ENCODE measurements around the gene UBE4B.
"Not testable (repeated sequence)": the region's sequence is repeated elsewhere in the genome, so short reads cannot be mapped to it uniquely, and the experiment has no call there.

The UBE4B gene

DNA sequence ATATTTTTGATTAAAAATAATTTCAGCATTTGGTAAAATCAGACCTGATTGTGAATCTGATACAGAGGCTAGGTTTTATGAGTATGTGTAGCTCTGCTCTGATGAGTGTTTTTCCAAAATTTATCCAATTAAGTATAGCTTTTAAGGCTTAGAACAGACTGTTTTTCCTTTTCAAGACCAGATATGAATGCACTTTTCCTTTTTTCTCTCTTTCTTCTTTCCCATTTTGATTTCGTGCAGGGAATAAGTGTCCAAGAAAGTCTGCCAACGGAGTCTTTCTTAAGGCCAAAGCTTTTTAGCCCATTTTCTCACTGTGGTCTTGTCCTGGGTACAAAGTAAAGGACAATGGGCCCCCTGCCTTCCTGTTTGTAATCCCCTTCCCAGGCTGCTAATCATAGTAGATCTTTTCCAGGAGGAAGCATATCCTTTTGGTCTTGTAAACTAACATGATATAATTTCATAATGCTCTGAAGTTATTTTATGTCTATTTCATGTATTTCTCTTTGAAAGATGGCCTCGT lies 180.5 kb downstream of the UBE4B start:
- no peak for DNase-seq

GRCh38 chr1:10216090-10216749 lies 183.5 kb downstream of the UBE4B start:
- no peak for DNase-seq

DNA sequence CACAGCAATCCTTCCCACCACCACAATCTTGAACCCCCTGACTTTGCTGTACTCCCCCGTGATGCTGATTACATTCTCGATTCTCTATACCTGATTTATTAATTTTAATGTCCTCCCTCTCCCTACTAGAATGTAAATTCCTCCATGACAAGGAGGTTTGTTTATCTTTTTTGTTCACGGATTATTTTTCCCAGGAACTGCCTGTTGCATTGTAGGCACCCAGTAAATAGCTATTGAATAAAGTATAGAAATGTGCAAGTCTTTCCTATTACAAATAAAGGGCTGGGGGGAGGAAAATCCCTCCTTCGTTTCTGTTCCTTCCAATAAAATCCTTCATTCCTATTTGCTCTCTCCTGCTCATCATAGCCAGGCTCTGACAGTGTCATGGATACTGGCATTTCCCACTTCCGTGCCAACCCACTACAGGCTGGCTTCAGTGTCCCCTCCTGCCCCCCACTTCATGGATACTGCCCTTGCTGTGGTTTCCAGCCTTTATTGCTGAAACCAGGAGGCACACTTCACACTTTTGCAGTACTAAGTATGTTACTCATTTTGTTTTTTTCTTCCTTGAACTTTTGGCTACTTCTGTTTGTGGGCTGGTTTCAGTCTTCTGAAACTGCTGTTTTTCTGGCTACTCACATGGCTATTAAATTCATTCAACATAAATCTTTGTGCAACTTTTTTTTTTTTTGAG lies 185.1 kb downstream of the UBE4B start:
- no peak for DNase-seq

- DNase-seq = no peak
Measured at GRCh38 chr1:10220200-10220599, 187.4 kb downstream of the UBE4B start.

DNA sequence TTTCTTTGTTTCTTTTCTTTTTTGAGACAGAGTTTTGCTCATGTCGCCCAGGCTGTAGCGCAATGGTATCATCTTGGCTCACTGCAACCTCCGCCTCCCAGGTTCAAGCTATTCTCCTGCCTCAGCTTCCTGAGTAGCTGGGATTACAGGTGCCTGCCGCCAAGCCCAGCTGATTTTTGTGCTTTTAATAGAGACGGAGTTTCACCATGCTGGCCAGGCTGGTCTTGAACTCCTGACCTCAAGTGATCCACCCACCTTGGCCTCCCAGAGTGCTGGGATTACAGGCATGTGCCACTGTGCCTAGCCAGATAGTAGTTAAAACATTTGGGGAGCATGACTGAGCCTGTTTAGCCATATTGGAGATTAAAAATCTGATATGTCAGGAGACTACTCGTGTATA lies 187.9 kb downstream of the UBE4B start:
- not testable (repeated sequence) for DNase-seq

DNA sequence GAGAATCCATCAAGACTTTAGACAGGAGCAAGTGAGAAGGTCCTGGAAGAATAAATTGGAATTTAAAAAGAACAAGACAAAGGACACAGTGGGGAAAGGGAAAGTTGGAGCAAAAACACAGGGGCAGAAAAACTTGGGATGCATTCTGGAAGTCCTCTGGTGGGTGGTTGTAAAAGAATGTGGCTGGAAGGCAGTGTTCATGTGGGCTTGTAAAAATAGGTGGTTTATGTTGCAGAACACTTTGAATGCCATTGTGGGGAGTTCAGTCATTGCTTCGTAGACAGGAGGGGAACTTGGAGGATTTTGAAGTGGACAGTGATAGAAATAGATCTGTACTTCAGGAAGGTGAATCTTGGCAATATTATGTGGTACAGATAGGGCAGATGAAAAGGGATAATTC lies 192.8 kb downstream of the UBE4B start:
- DNase-seq = no peak

GRCh38 chr1:10228528-10228927 lies 195.8 kb downstream of the UBE4B start:
- no peak for DNase-seq

DNA sequence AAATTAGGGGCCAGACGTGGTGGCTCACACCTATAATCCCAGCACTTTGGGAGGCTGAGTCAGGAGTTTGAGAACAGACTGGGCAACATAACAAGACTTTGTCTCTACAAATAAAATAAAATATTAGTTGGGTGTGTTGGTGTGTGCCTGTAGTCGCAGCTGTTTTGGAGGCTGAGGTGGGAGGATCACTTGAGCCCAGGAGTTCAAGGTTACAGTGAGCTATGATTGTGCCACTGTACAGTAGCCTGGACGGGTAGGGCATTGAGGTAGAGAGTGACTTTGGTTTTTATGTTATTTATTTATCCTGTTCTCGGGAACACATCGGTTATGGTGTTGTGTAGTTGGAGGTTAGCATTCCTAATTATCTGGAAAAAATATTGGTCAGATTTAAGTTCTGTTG lies 197.1 kb downstream of the UBE4B start:
- no peak for DNase-seq

Data from activated effector memory CD4-positive, alpha-beta T cell treated with anti-CD3 and anti-CD28 coated beads, Interleukin-2, amount 50 U/mL, for 16 hours (primary cell).